Natural killer cell (primary cell): ENCODE results near the gene ZNF48. TPM values are rescaled to one million over a fixed set of nuclear protein-coding genes. Genes with fewer than 3 reads are reported as not detected.
A peak's percentile ranks its signal among the peaks of the same experiment; 100 is the strongest.

Source experiments
- ATAC-seq, 3 donors: fragments of 150-1000 bp in 2 of 3; fragments of 200-7000 bp in 1 of 3; cut with Tn5 transposase; 1 replicate in 1 of 3; 2 replicates in 2 of 3; pipeline ENCODE4 v1.10.0; 2021; ENCODE audit warnings: mild to moderate bottlenecking in 2 of 3, moderate library complexity in 2 of 3
- DNase-seq, 2 donors: peaks; one replicate each; pipeline versions ENCODE4 v3.0.0 to v3.0.0-alpha.2; 2013 to 2021; ENCODE audit warnings: mixed read lengths in 1 of 2
- H3K27ac ChIP-seq: one replicate; pipeline ENCODE4 v1.5.1; 2013; ENCODE audit warnings: mild to moderate bottlenecking, low read length
- H3K27me3 ChIP-seq: one replicate; pipeline ENCODE4 v1.6.1; 2013; ENCODE audit warnings: low read length; ENCODE audit not compliant: control insufficient read depth, insufficient read depth
- H3K36me3 ChIP-seq: one replicate; pipeline ENCODE4 v1.6.1; 2013; ENCODE audit warnings: low read length; ENCODE audit not compliant: control insufficient read depth, insufficient read depth
- H3K4me1 ChIP-seq: one replicate; pipeline ENCODE4 v1.6.1; 2013; ENCODE audit warnings: low read length; ENCODE audit not compliant: control insufficient read depth, insufficient read depth
- H3K4me3 ChIP-seq: one replicate; pipeline ENCODE4 v1.5.1; 2013; ENCODE audit warnings: low read length
- H3K9me3 ChIP-seq: one replicate; pipeline ENCODE4 v1.6.1; 2013; ENCODE audit warnings: low read length; ENCODE audit not compliant: control insufficient read depth, insufficient read depth
- H3K27ac Mint-ChIP-seq, 2 donors: one replicate each; pipeline ENCODE4 v1.8.0; 2022; ENCODE audit warnings: mild to moderate bottlenecking in 2 of 2, mixed read lengths in 2 of 2, moderate library complexity in 1 of 2
- H3K27me3 Mint-ChIP-seq, 2 donors: one replicate each; pipeline ENCODE4 v1.8.0; 2022; ENCODE audit warnings: low read depth in 2 of 2, mixed read lengths in 2 of 2
- H3K36me3 Mint-ChIP-seq: one replicate; pipeline ENCODE4 v1.8.0; 2022; ENCODE audit warnings: mixed read lengths
- H3K4me1 Mint-ChIP-seq, 2 donors: one replicate each; pipeline ENCODE4 v1.8.0; 2022; ENCODE audit warnings: mixed read lengths in 2 of 2
- H3K4me3 Mint-ChIP-seq: one replicate; pipeline ENCODE4 v1.8.0; 2022; ENCODE audit warnings: mild to moderate bottlenecking, moderate library complexity, mixed read lengths
- H3K9me3 Mint-ChIP-seq, 2 donors: one replicate each; pipeline ENCODE4 v1.8.0; 2022; ENCODE audit warnings: mixed read lengths in 2 of 2
- WGBS: methylation state at CpG from one replicate; pipeline ENCODE4 v1.1.7; 2013; ENCODE audit warnings: missing lambda C conversion rate; ENCODE audit not compliant: insufficient coverage; 5-methylcytosine and 5-hydroxymethylcytosine counted together
- intact Hi-C: fragments of 100-400 bp; cut with micrococcal nuclease; formaldehyde crosslinking; loops from one replicate; pipeline ENCODE4 v1.14.2; 2022
- total RNA-seq, 4 donors: library from RNA; stranded (reverse); fragments of 120-200 nt in 1 of 4; gene quantifications; one replicate each; pipeline versions ENCODE4 v1.2.3 to v1.2.4, GENCODE V29; 2013 to 2022
- TF ChIP-seq, protein P1 (sequence below): fragments of 200-600 bp; IDR thresholded peaks from one replicate; pipeline ENCODE4 v1.8.0; 2022; ENCODE audit warnings: antibody characterized with exemption

Gene ZNF48
- total RNA-seq, 3 donors from 2014 or later (not counting 1 experiment from before 2014, with no cell fraction given) = 5.5 to 7.4 (median 7.1) TPM

DNA sequence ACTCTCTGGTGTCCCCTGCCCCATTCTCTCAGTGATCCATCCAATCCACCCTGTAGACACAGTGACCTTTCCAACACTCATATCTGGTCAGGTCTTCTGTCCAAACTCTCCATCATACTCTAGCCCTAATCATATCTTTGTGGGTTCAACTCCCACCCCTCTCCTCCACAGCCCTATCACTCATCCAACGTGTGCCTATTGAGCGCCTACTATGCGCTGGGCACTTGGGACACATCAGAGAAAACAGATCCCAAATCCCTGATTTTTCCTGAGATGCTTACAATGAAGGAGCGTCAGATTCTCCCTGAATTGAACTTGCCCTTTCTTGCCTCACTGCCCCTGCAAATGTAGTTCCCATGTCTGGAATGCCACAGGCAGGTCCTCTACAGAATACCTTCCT lies 32.8 kb downstream of the ZNF48 start:
- peaks cover 21% of the 10 kb centered on the region for H3K4me1 ChIP-seq
- peaks cover 0 to 6% of the 10 kb centered on the region in 2 donors for H3K4me1 Mint-ChIP-seq
- H3K4me3 Mint-ChIP-seq = peak overlapping the region; percentile 50
- 99% methylated on average over 4 of the region's 4 CpGs for WGBS
- H3K36me3 Mint-ChIP-seq = no peaks in the 10 kb centered on the region
- no peak overlapping the region for H3K4me3 ChIP-seq
- peak overlapping the region; percentile 11 to 15 for H3K27ac Mint-ChIP-seq
- no peaks in the 10 kb centered on the region for H3K27me3 Mint-ChIP-seq
- TF ChIP-seq, protein P1, sequence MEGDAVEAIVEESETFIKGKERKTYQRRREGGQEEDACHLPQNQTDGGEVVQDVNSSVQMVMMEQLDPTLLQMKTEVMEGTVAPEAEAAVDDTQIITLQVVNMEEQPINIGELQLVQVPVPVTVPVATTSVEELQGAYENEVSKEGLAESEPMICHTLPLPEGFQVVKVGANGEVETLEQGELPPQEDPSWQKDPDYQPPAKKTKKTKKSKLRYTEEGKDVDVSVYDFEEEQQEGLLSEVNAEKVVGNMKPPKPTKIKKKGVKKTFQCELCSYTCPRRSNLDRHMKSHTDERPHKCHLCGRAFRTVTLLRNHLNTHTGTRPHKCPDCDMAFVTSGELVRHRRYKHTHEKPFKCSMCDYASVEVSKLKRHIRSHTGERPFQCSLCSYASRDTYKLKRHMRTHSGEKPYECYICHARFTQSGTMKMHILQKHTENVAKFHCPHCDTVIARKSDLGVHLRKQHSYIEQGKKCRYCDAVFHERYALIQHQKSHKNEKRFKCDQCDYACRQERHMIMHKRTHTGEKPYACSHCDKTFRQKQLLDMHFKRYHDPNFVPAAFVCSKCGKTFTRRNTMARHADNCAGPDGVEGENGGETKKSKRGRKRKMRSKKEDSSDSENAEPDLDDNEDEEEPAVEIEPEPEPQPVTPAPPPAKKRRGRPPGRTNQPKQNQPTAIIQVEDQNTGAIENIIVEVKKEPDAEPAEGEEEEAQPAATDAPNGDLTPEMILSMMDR = no peak
- no peaks in the 10 kb centered on the region for H3K27me3 ChIP-seq
- no peak for ATAC-seq
- peaks cover 18% of the 10 kb centered on the region for H3K36me3 ChIP-seq
- intact Hi-C loops = no loop called here
- H3K27ac ChIP-seq = no peak overlapping the region
- no peaks in the 10 kb centered on the region for H3K9me3 ChIP-seq
- H3K9me3 Mint-ChIP-seq = no peaks in the 10 kb centered on the region
- DNase-seq = no peak

DNA sequence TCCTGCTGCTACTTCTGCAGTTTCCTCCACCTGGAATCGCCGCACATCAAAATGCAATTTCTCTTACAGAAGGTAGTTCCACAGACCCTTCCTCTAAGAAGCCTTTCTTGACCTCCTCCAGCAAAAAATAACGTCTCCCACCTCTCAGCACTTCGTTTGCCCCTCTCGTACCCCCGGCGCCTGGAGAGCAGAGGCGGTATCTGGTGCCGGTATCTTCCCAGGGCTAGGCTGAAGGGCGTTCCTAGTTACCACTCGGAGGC lies 34.1 kb downstream of the ZNF48 start:
- Mint-ChIP-seq H3K27me3 (no peaks in the 10 kb centered on the region), H3K36me3 (no peaks in the 10 kb centered on the region), H3K27ac (no peak overlapping the region), H3K4me3 (no peak overlapping the region), H3K4me1 (peaks cover 0 to 6% of the 10 kb centered on the region in 2 donors), H3K9me3 (no peaks in the 10 kb centered on the region)
- Histone ChIP-seq H3K27me3 (no peaks in the 10 kb centered on the region), H3K4me1 (peaks cover 21% of the 10 kb centered on the region), H3K4me3 (peak overlapping the region; percentile 67), H3K9me3 (no peaks in the 10 kb centered on the region), H3K27ac (peak overlapping the region; percentile 70), H3K36me3 (peaks cover 6% of the 10 kb centered on the region)
- intact Hi-C loops = no loop called here
- ATAC-seq = peak in 2 of 3 donors; percentile 0 to 1
- no peak for DNase-seq
- WGBS = 1% methylated on average over 11 of the region's 11 CpGs
- TF ChIP-seq, protein P1 = no peak

DNA sequence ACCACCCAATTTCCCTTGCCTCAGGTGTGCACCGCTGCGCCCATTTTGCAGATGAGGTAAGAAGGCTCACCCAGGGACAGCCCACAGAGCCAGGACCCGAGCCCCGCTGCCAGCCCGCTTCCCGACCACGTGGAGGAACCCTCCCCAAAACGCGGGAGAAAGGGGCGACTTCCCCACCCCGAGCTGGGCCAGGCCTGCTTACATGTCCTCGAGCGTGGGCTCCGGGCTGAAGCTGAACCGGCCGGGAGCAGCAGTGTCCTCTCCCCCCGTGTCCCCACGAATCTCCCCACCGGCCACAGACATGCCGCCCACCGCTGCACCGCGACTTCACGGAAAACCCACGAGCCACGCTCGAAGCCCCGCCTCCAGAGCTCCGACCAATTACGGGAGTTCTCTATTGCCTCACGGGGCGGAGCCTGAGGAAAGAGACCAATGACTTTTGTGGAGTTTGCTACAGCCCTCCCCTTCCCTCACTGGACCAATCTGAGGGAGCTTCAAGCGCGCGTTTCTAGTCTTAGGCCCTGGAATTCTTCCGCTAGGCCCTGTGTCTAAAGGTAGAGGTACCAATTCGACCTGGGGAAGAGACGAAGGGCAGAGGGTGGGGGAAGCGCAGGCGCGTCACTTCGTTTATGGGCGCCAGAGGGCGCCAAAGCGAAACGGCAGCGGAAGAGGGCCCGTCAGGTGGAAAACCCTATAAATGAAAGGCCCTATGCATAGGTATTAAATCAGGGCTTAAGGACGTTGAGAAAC lies 34.6 kb downstream of the ZNF48 start, which contains the start of gene DCTPP1:
DCTPP1 (minus strand) TSS at position 353 of the 750 bp plus-strand sequence; CDS start at position 303, 50 bp downstream.
- under 1% methylated on average over 49 of the region's 49 CpGs for WGBS
- Histone ChIP-seq H3K4me1 (peaks cover 21% of the 10 kb centered on the region), H3K27me3 (no peaks in the 10 kb centered on the region), H3K27ac (peak within 1 kb of the TSS; percentile 70), H3K4me3 (peak within 1 kb of the TSS; percentile 67), H3K36me3 (peaks cover 2% of the 10 kb centered on the region), H3K9me3 (no peaks in the 10 kb centered on the region)
- peak; percentile 94 to 99 (median 95) for ATAC-seq
- no peaks in the 10 kb centered on the region for H3K36me3 Mint-ChIP-seq
- peaks cover 0 to 6% of the 10 kb centered on the region in 2 donors for H3K4me1 Mint-ChIP-seq
- intact Hi-C loops = loop anchor here (1.0 to 10.0 kb wide), 6 partner anchors 15 to 204 kb away; partner anchors contain the start of genes ITGAL, SEPHS2, TBC1D10B and ZNF747
- DNase-seq = peak; percentile 92 to 99
- TF ChIP-seq, protein P1 = peak; percentile 71
- H3K4me3 Mint-ChIP-seq = peak within 1 kb of the TSS; percentile 21
- no peaks in the 10 kb centered on the region for H3K27me3 Mint-ChIP-seq
- no peak within 1 kb of the TSS for H3K27ac Mint-ChIP-seq
- no peaks in the 10 kb centered on the region for H3K9me3 Mint-ChIP-seq
